HG03565 (cell line): ENCODE data around the gene HTATIP2.
"Not testable (repeated sequence)": the region's sequence is repeated elsewhere in the genome, so short reads cannot be mapped to it uniquely, and the experiment has no call there.

Experiments used
- ATAC-seq: cut with Tn5 transposase; IDR thresholded peaks from one replicate; pipeline ENCODE4 v1.9.1; 2021; ENCODE audit warnings: mild to moderate bottlenecking, moderate library complexity; ENCODE audit not compliant: unreplicated experiment

HTATIP2 gene

DNA sequence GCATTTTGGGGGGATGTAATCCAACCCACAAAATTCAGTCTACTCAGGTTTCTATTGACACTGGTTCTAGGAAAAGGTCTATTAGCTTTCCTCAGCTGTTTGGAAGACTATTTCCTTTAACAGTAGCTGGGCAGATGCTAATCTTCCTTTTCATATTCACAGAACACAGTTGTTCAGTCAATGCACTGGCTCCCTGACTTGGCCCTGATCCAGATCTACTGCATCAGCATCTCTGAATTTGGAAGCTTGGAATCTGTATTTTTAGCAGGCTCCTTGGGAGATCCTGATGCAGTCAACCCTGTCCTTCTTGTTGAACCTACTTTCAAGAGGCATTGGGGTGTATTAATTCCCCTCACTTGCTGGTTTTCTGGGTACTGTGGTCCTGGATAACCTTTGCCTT is 6.3 kb downstream of the HTATIP2 start:
- no peak for ATAC-seq

DNA sequence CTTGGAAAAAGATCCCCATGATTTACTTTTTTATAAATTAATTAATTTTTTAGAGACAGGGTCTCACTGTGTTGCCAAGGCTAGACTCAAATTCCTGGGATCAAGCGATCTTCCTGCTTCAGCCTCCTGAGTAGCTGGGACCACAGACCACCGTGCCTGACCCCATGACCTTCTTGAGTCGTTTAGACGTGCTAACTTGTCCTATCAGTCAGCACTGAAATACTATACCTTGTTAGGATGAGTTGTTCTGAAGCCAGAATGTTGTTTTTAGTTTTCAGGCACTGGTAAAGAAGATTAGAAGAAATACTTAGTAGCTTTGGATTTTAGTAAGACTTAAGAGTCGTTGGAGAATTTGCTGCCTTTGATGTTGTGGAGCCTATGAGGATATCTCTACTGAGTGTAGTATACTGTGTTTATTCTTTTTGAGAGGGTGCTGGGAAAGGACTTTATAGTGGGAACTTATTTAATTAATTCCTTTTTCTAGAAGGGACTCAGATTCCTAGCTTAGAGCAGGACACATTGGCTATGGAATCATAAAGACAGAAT is 8.6 kb downstream of the HTATIP2 start:
- no peak for ATAC-seq

DNA sequence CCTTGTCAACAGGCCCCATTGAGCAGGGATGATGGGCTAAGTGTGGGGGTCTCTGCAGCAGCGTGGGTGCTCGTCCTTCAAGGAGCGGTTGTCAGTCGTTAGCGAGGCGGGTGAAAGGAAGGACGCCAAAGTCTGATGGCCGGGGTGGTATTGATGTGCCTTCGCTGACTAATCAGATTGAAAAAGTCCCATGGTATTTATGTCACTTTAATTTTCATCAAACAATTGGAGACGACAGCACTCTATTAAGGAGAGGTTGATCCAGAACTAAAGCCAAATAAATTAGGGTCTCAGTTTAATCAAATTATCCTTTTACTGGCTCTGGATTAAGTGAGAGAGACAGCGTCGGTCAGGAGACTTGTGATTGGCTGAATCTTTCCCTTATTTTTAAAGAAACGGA is 9.6 kb downstream of the HTATIP2 start:
- ATAC-seq = no peak

DNA sequence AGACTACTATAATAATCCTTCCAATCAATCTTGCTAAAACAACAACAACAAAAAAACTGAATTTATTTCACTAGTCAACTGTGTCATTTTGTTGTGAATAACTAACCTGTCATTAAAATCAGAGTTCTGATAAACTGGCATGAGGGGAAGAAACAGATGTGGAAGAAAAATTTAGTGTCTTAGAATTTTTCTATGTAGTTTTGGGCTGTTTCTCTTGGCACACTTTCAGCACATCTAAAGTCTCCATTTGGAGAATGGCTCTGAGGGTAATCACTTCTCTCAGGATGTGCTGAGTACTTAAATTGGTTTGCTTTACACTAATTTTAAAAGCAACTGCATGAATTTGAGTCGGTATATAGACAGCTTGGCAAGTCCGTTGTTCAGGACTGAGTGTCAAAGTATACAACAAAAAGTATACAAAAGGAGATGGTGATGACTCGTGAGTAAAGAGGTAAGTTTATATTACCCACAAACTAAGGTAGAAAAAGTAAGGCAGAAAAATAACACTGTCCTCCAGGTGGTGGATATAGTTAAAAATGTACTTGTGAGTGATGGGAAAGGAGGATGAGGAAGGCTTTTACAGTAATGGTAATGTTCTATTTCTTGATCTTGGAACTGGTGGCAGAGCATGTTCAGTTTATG is 10.2 kb downstream of the HTATIP2 start:
- no peak for ATAC-seq

DNA sequence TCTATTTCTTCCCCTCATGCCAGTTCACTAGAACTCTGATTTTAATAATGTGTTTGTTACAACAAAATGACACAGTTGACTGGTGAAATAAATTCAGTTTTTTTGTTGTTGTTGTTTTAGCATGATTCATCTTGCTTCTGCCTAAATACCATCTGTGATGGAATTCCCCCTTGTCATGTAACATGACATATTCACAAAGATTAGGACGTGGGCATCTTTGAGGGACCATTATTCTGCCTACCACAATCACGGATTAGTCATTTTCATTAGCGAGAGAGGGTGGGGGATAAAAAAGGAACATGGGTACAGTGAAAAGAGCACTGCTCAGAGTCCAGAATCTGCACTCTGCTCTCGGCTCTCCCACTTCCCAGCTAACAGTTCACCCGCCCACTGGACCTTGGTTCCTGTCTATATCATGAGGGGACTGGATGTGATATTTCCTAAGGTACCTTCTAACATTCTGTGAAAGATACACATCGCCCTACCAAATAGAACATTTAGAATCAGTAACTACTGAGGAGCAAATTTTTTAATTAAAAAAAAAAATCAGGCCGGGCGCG is 11.3 kb downstream of the HTATIP2 start:
- ATAC-seq = no peak

DNA sequence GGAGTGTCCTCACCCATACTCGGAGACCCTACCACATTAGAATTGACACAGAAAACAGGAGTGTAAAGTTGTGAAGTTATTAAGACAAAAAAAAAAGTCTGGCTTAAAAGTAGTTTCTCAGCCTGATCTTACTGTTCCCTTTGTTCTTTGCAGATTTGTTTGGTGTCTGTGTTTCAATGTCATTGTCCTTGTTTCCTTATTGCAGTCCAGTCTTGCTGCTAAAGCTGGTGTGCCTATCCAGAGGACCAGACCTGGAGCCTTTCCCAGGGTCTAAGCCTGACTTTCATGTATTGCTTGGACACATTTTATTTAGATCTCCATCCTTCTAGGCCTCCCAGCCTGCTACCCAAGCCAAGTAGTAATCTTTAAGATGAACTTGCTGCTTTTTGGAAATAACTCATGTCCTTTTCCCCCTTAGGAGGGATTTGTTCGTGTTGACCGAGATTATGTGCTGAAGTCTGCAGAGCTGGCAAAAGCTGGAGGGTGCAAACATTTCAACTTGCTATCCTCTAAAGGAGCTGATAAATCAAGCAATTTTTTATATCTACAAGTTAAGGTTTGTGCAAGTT is 12.7 kb downstream of the HTATIP2 start:
- no peak for ATAC-seq

DNA sequence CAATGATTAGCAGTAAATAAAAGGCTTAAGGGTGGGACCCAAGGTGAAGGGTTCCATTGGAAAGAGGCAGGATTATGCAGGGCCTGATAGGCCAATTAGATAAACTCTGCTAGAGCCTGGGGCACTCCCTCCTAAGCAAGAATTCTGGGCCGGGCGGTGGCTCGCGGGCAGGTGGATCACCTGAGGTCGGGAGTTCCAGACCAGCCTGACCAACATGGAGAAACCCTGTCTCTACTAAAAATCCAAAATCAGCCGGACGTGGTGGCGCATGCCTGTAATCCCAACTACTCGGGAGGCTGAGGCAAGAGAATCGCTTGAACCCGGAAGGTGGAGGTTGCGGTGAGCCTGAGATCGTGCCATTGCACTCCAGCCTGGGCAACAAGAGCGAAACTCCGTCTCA is 22.5 kb downstream of the HTATIP2 start:
- not testable (repeated sequence) for ATAC-seq

DNA sequence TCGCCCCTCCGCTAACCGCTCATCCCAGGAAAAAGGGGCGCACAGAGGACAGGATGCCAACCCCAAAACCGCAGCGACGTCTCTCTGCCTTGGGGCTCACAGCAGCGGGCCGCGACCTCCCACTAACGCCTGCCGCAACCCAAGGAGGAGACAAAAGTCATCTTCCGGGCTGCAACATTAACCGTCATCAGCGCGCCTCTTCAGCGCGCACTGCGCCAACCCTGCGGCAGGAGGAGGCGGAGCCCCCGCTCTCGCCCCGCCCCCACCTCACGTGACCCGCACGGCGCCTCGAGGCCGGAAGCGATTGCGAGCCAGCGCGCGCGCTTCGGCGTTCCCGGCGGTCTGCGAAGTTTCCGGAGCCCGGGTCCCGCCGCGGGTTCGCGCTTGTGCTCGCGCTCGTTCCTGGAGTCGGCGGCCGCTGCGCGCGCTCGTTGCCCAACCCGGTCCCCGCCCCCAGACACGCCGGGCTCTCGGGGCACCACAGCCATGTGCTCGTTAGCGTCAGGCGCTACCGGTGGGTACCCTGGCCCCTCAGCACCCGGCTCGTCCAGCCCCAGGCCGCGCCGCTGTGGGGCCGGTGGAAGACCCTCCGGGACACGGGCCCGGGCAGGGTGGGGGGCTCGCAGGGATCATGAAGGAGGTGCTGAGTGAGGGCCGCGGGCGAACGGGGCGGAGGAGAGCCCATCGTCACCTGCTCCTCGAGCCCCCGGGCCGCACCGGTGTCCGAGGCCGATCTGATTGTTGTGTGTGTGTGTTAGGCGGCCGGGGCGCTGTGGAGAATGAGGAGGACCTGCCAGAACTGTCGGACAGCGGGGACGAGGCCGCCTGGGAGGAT is 24.0 kb downstream of the HTATIP2 start, which contains the start of gene PRMT3:
Gene PRMT3 (plus strand): TSS at position 456 of the 835 bp plus-strand sequence. CDS start 31 bp downstream, at position 487.
- peak; percentile 68 for ATAC-seq

DNA sequence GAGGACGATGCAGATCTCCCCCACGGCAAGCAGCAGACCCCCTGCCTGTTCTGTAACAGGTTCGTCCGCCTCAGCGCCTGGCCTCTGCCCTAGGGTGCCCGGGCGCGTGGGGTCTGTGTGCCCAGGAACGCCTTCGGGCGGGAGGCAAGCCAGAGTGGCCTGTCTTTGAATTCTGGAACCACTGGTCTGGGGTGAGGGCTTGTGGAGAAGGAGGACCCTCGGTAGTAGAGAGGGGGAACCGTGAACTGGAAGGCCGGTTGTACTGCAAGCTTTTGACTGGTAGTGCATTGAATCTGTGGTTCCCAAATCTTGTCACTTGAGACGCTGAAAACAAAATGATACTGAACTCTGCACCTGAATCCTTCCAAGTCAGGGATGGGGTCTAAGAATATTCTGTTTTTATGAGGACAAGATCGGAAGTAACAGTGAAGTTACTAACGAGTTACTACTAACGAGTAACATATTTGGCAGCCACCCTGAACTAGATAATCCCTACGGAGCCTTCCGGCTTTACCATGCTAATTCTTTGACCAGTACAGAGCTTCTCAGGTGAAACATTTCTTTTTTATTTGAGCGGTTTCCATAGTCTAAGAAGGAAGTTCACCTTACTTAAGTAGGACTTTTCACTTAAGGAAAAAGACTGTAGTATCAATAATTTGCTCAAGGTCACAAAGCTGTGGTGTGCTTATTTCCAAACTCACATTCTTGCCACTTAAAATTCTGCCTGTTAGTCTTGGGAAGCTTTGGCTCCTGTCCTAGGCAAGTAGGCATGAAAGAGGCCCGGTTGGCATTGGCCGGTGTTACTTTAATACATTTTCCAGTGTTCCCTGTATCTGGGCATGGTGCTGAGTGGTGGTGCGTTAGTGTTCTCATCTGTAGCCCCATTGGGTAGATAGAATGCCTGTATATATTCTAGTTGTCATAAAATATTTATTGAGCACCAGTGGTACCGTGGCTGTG is 24.9 kb downstream of the HTATIP2 start:
- ATAC-seq = peak; percentile 3

DNA sequence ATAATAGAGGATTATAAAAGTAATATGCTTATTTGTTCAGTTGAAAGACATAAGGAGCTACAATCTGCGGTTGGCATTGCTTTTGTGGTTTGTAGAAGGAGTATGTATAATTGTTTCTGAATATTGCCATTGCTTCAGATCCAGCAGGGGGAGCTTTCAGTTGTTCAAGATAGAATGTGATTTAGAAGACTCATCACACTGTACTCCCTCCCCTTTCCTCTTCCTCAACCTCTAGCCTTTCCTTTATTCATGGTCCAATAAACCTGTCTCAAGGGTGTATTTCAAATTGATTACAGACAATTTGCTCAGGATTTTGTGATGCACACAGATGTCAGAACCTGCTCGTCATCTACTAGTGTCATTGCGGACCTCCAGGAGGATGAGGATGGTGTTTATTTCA is 33.8 kb downstream of the HTATIP2 start:
- peak; percentile 83 for ATAC-seq

DNA sequence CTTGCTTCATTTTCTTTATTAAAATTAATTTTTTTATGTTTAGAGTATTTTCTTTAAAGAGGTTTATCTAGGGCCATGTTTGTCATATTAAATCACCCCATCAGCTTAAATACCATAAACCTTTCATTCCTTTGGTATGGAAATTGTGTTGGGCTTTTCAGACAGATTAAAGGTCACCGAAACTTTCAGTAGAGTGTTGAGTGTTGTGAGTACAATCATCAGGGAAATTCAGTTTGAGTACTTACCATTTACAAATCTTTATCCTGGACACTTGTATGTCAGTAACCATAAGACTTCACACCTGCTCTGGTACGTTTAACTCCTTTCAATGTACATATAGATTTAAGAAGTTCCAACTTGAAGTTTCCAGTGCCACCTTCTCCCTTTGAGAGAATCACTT is 36.0 kb downstream of the HTATIP2 start:
- no peak for ATAC-seq

DNA sequence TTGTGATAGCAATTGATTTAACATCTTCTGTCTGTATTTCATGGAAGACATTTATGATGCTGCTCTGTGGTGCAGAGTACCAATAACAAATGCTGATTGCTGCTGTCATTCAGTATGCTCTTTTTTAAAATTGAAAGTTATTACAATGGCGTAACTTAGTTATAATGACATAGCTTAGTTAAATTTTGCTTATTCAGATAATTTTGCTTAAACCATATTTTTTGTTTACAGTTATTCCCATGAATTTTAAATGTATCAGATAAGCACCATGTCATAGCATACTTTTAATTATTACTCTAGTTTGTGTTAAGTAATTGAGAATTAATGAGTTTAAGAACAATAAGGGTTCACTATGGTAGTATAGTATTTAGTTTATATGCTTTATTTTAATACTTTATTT is 39.5 kb downstream of the HTATIP2 start:
- no peak for ATAC-seq

DNA sequence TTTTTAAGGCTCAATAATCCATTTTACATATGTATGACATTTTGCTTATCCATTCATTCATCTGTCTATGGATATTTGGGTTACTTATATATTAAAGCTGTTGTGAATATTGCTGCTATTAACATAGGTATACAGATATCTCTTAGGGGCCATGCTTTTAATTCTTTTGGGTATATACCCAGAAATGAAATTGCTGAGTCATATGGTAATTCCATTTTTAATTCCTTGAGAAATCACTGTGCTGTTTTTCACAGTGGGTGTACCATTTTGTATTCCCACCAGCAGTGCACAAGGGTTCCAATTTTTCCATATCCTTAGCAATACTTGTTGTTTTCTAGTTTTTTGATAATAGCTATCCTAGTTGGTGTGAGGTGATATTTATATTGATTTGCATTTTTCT is 43.0 kb downstream of the HTATIP2 start:
- no peak for ATAC-seq

DNA sequence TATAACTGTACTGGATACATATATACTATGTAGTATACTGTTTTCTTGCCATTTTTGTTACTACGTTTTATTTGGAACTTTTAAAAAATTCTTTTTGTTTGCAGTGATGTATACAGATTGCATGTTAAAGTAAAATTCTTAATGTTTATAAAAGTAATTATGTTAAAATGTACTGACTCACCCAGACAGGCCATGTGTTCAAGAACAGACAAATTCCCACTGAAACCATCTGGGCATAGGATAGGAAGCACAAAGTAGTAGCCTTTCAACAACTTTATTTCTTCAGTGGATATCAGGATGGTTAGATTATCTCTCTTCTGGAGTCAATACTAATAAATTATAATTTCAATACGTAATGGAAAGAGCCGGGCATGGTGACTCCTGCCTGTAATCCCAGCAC is 43.8 kb downstream of the HTATIP2 start:
- no peak for ATAC-seq

DNA sequence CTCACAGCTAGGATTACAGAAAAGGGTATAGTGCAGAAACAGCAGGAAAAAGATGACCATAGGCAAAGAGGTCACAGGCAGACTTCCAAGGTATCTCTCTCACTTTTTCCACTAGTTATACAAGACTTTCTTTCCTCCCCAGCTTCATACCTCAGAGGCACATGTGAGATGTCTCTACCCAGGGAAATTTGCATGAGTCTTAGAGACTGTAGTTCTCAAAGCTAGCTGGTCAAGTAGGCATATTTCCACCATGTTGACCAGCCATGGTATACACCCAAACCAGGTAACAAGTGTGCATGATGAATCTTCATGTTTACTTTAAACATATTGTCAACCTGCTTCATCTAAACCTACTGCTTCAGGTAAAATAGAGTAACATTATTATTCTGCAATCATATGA is 51.9 kb downstream of the HTATIP2 start:
- no peak for ATAC-seq

DNA sequence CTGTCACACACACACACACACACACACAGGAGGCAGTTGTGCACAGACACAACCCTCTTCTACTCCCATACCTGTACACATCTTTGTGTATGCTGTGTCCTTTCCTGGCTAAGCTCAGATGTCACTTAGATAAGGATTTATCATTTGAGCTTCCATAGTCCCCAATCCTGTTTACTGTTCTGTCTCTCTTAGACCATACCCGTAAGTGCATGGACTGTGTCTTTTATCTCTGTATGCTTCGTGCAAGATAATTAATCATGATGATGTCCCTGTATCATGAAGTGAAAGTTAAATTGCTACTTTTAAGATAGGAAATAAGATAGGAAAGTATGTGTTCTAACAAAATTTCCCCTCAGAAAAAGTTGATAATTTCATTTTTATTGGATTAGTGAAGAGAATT is 54.3 kb downstream of the HTATIP2 start:
- ATAC-seq = no peak

DNA sequence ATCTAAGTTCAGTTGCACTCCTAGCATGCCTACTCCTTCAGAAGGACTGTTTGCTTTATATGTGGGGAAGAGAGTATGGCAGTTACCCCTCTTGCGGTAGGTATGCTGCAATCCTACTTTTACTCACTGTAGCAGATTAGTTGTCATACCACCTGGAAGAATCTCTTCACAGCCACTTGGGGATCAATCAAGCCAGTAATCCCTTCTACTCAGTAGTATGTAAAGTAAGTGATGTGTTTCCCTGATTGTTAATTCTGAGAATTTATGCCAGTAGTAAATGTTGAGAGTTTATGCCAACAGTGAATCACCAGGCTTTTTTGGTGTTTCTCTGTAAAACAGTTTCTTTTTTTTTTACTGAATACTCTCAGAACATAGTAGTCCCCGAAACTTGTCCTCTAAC is 58.4 kb downstream of the HTATIP2 start:
- ATAC-seq = no peak

DNA sequence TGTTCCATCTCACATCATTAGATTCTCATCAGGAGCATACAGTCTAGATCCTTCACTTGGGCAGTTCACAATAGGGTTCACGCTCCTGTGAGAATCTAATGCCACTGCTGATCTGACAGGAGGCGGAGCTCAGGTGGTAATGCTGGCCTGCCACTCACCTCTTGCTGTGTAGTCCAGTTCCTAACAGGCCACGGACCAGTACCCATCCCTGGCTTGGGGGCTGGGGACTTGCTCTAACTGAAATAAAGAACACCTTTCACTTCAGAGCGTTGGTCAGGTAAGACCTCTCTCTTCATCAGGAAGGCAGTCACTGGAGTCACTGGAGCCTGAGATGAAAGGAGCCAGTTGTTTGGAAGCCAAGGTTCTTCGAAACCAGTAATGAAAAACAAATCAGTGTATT is 65.7 kb downstream of the HTATIP2 start:
- no peak for ATAC-seq
